Activated CD8-positive, alpha-beta T cell treated with anti-CD3 and anti-CD28 coated beads for 36 hours (primary cell): Measurements from ENCODE around the gene FOXO1. TPM values are rescaled to one million over a fixed set of nuclear protein-coding genes. Genes with fewer than 3 reads are reported as not detected.
"Not testable (repeated sequence)": the region's sequence is repeated elsewhere in the genome, so short reads cannot be mapped to it uniquely, and the experiment has no call there.

Experiments used
- ATAC-seq: fragments of 200-7000 bp; cut with Tn5 transposase; one replicate; pipeline ENCODE4 v1.10.0; 2021; ENCODE audit warnings: mild to moderate bottlenecking, moderate library complexity
- CTCF ChIA-PET: fragments of 350-600 bp; sonication (Branson Sonifier 250); formaldehyde crosslinking; loops from one replicate; lab custom pipeline; 2021; ENCODE audit warnings: antibody characterized with exemption; lab: Charles Lee
- POLR2A ChIA-PET: fragments of 350-600 bp; sonication (Branson Sonifier 250); formaldehyde crosslinking; loops from one replicate; lab custom pipeline; 2021; ENCODE audit warnings: antibody characterized with exemption; lab: Charles Lee
- DNase-seq: peaks from one replicate; pipeline ENCODE4 v3.0.0-alpha.2; 2020
- H3K27ac Mint-ChIP-seq: one replicate; pipeline ENCODE4 v1.8.0; 2021; ENCODE audit warnings: mild to moderate bottlenecking, mixed read lengths
- H3K27me3 Mint-ChIP-seq: one replicate; pipeline ENCODE4 v1.8.0; 2021; ENCODE audit warnings: mixed read lengths
- H3K36me3 Mint-ChIP-seq: one replicate; pipeline ENCODE4 v1.8.0; 2021; ENCODE audit warnings: low read depth, mixed read lengths
- H3K4me1 Mint-ChIP-seq: one replicate; pipeline ENCODE4 v1.8.0; 2021; ENCODE audit warnings: low read depth, mixed read lengths
- H3K4me3 Mint-ChIP-seq: one replicate; pipeline ENCODE4 v1.8.0; 2021; ENCODE audit warnings: mild to moderate bottlenecking, moderate library complexity, mixed read lengths
- H3K9me3 Mint-ChIP-seq: one replicate; pipeline ENCODE4 v1.8.0; 2021; ENCODE audit warnings: mixed read lengths
- CTCF ChIP-seq: fragments of 200-600 bp; IDR thresholded peaks from one replicate; pipeline ENCODE4 v1.8.0; 2022; ENCODE audit warnings: antibody characterized with exemption, mild to moderate bottlenecking
- intact Hi-C: fragments of 100-400 bp; cut with micrococcal nuclease; formaldehyde crosslinking; loops from one replicate; pipeline ENCODE4 v1.10.0; 2022
- total RNA-seq, 2 experiments: library from RNA; stranded (reverse); gene quantifications; one replicate each; pipeline ENCODE4 v1.2.3, GENCODE V29; 2021

FOXO1 gene
- 10 to 100 TPM; 30.6 to 30.8 TPM for total RNA-seq

- H3K27ac Mint-ChIP-seq = peak within 1 kb of the TSS; percentile 96
- H3K27me3 Mint-ChIP-seq = no peaks in the 10 kb centered on the region
- ATAC-seq = peak; percentile 72
- POLR2A ChIA-PET = interaction anchor here (0.6 to 5.6 kb wide), 16 partner anchors 9 to 306 kb away, joined by 3 to 26 read pairs (median 6); no protein-coding TSS in a partner anchor
- peak within 1 kb of the TSS; percentile 85 for H3K4me3 Mint-ChIP-seq
- peak; percentile 84 for DNase-seq
- peaks cover 16% of the 10 kb centered on the region for H3K36me3 Mint-ChIP-seq
- TF ChIP-seq CTCF = no peak
- intact Hi-C loops = loop anchor here (10.0 kb wide), 2 partner anchors 109 to 481 kb away; partner anchors contain the start of gene MRPS31
- no peaks in the 10 kb centered on the region for H3K9me3 Mint-ChIP-seq
- CTCF ChIA-PET = interaction anchor here (1.4 kb wide), 1 partner anchor 180 kb away, joined by 3 read pairs; no protein-coding TSS in a partner anchor
- H3K4me1 Mint-ChIP-seq = peaks cover 36% of the 10 kb centered on the region
Observed at GRCh38 chr13:40666045-40666932, at the start of gene FOXO1. Gene FOXO1, minus strand, starts transcription at chr13:40666641. Its CDS starts 429 bp downstream, at chr13:40666212.

- CTCF ChIA-PET = not testable (repeated sequence)
Observed at GRCh38 chr13:40714433-40714832, 48.0 kb upstream of the FOXO1 start.

GRCh38 chr13:40706439-40706838 lies 40.0 kb upstream of the FOXO1 start:
- CTCF ChIA-PET = no interaction called here
- ATAC-seq = peak; percentile 78
- TF ChIP-seq CTCF = no peak

More at GRCh38 chr13:40714433-40714832, 48.0 kb upstream of the FOXO1 start:
- H3K4me1 Mint-ChIP-seq, ATAC-seq, H3K4me3 Mint-ChIP-seq, H3K27me3 Mint-ChIP-seq, H3K27ac Mint-ChIP-seq, intact Hi-C loops, DNase-seq, POLR2A ChIA-PET: not testable (repeated sequence)
- H3K36me3 Mint-ChIP-seq = peaks cover 47% of the 10 kb centered on the region
- peaks cover 14% of the 10 kb centered on the region for H3K9me3 Mint-ChIP-seq

GRCh38 chr13:40697711-40698110 lies 31.3 kb upstream of the FOXO1 start:
- DNase-seq (no peak), ATAC-seq (no peak)
- intact Hi-C loops = no loop called here
- Mint-ChIP-seq H3K27me3 (no peaks in the 10 kb centered on the region), H3K4me3 (no peak overlapping the region), H3K27ac (no peak overlapping the region), H3K9me3 (no peaks in the 10 kb centered on the region), H3K36me3 (no peaks in the 10 kb centered on the region), H3K4me1 (peaks cover 3% of the 10 kb centered on the region)
- no peak for TF ChIP-seq CTCF
- ChIA-PET CTCF (interaction anchor here (0.7 kb wide), 1 partner anchor 1014 kb away, joined by 3 read pairs; no protein-coding TSS in a partner anchor), POLR2A (no interaction called here)

More at GRCh38 chr13:40706439-40706838, 40.0 kb upstream of the FOXO1 start:
- Mint-ChIP-seq H3K4me1 (peaks cover 18% of the 10 kb centered on the region), H3K9me3 (peaks cover 29% of the 10 kb centered on the region), H3K27ac (peak overlapping the region; percentile 26), H3K27me3 (no peaks in the 10 kb centered on the region), H3K36me3 (peaks cover 18% of the 10 kb centered on the region), H3K4me3 (no peak overlapping the region)
- intact Hi-C loops = no loop called here
- DNase-seq = peak; percentile 25
- POLR2A ChIA-PET = no interaction called here

GRCh38 chr13:40694426-40694825 lies 28.0 kb upstream of the FOXO1 start:
- CTCF ChIA-PET = interaction anchor here (0.9 to 1.3 kb wide), 2 partner anchors 9 to 83 kb away, joined by 3 to 5 read pairs; no protein-coding TSS in a partner anchor
- H3K27me3 Mint-ChIP-seq = no peaks in the 10 kb centered on the region
- H3K36me3 Mint-ChIP-seq = no peaks in the 10 kb centered on the region
- intact Hi-C loops = no loop called here
- H3K4me3 Mint-ChIP-seq = no peak overlapping the region
- no peak for DNase-seq
- ATAC-seq = no peak
- no peak for TF ChIP-seq CTCF
- H3K27ac Mint-ChIP-seq = no peak overlapping the region
- H3K4me1 Mint-ChIP-seq = no peaks in the 10 kb centered on the region
- H3K9me3 Mint-ChIP-seq = no peaks in the 10 kb centered on the region
- POLR2A ChIA-PET = interaction anchor here (0.6 kb wide), 1 partner anchor 130 kb away, joined by 3 read pairs; no protein-coding TSS in a partner anchor
